HCT116 (cell line): ENCODE results near the gene CREB3L1.

Experiments used
- EGR1 ChIP-seq: IDR thresholded peaks from 2 replicates; pipeline ENCODE4 v1.6.1; 2012; ENCODE audit warnings: low read depth
- EZH2phosphoT487 ChIP-seq: fragments of 200-600 bp; IDR thresholded peaks from 2 replicates; pipeline ENCODE4 v1.6.1; 2018; ENCODE audit warnings: antibody characterized with exemption, borderline replicate concordance
- FOSL1 ChIP-seq: IDR thresholded peaks from 2 replicates; pipeline ENCODE4 v1.6.1; 2012; ENCODE audit warnings: low read depth
- JUND ChIP-seq: IDR thresholded peaks from 2 replicates; pipeline ENCODE4 v1.6.1; 2012
- MAX ChIP-seq: IDR thresholded peaks from 2 replicates; pipeline ENCODE4 v1.6.1; 2012
- POLR2A ChIP-seq: IDR thresholded peaks from 2 replicates; pipeline ENCODE4 v1.7.0; 2011; ENCODE audit warnings: borderline replicate concordance; ENCODE audit not compliant: insufficient read depth, insufficient read length; ENCODE audit errors: extremely low read depth
- POLR2AphosphoS5 ChIP-seq: IDR thresholded peaks from 2 replicates; pipeline ENCODE4 v1.6.1; 2011; ENCODE audit warnings: mild to moderate bottlenecking, low read depth, low read length, moderate library complexity
- RAD21 ChIP-seq: IDR thresholded peaks from 2 replicates; pipeline ENCODE4 v1.6.1; 2012; ENCODE audit warnings: low read depth, mild to moderate bottlenecking
- SP1 ChIP-seq: IDR thresholded peaks from 2 replicates; pipeline ENCODE4 v1.6.1; 2012; ENCODE audit warnings: low read depth
- TF ChIP-seq, protein P1 (sequence below), 3 experiments: fragments of 200-600 bp in 1 of 3; sonication (generic) in 1 of 3; IDR thresholded peaks in 2 of 3; conservative IDR thresholded peaks in 1 of 3; 2 replicates each; pipeline ENCODE4 v1.5.1; 2012 to 2017; ENCODE audit warnings: low read depth in 2 of 3, low read length in 2 of 3, antibody characterized with exemption in 1 of 3, borderline replicate concordance in 1 of 3, control low read depth in 1 of 3, mild to moderate bottlenecking in 1 of 3, mixed read lengths in 1 of 3, mixed run types in 1 of 3, moderate library complexity in 1 of 3; ENCODE audit not compliant: insufficient read depth in 1 of 3
- TF ChIP-seq, protein P2 (sequence below): IDR thresholded peaks from 2 replicates; pipeline ENCODE4 v1.6.1; 2012; ENCODE audit warnings: low read depth

DNA sequence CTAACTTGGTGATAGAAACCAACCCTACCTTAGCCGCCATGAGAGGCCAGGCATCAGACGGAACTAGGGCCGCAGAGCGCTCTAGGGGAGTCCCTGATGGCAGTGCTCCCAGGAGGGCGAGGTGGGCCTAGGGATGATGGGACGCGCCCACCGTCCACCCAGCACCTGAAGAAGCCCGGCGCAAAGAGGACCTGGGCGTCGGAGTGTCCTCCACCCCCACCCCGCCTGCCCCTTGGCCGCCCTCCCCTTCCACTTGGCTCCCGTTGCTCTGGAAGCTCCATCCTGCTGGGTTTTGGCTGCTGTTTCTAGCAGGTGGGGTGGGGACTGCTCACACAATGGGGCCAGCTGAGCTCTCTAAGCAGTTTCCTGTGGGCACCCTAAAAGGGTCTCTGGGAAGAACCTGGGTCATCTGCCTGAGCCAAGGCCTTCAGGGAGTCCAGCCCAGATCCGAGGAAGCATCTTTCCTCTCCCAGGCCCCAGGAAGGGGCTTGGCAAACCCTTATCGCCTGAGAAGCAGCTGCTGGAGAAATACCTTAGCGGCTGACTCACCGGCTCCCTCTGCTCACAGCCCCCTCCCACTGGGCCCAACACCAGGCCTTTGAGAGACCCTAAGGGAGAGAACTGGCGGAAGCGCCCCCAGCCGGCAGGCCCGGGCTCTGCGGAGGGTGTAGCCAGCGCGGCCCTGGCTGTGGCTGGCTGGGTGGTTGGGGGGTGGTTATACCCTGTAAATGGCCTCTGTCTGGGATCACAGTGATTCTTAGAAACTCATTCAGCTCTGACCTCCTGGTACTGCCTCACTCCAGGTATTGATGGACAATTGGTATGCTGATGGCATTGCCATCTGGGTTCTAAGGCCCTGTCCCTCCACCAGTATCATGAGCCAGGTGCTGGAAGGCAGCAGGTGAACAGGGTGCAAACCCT lies 19.3 kb downstream of the CREB3L1 start:
- TF ChIP-seq POLR2A (no peak), SP1 (no peak), POLR2AphosphoS5 (no peak), RAD21 (no peak), EGR1 (no peak), MAX (no peak), EZH2phosphoT487 (no peak), JUND (no peak), FOSL1 (no peak)
- TF ChIP-seq, protein P1, sequence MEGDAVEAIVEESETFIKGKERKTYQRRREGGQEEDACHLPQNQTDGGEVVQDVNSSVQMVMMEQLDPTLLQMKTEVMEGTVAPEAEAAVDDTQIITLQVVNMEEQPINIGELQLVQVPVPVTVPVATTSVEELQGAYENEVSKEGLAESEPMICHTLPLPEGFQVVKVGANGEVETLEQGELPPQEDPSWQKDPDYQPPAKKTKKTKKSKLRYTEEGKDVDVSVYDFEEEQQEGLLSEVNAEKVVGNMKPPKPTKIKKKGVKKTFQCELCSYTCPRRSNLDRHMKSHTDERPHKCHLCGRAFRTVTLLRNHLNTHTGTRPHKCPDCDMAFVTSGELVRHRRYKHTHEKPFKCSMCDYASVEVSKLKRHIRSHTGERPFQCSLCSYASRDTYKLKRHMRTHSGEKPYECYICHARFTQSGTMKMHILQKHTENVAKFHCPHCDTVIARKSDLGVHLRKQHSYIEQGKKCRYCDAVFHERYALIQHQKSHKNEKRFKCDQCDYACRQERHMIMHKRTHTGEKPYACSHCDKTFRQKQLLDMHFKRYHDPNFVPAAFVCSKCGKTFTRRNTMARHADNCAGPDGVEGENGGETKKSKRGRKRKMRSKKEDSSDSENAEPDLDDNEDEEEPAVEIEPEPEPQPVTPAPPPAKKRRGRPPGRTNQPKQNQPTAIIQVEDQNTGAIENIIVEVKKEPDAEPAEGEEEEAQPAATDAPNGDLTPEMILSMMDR (IDR thresholded peaks at IDR 0.05 in 2 of 3, conservative IDR thresholded peaks at IDR 0.05 in 1 of 3; ENCODE audit: borderline replicate concordance in 1 of 3, insufficient read depth in 1 of 3, low read depth in 2 of 3, low read length in 2 of 3): no peak
- TF ChIP-seq, protein P2, sequence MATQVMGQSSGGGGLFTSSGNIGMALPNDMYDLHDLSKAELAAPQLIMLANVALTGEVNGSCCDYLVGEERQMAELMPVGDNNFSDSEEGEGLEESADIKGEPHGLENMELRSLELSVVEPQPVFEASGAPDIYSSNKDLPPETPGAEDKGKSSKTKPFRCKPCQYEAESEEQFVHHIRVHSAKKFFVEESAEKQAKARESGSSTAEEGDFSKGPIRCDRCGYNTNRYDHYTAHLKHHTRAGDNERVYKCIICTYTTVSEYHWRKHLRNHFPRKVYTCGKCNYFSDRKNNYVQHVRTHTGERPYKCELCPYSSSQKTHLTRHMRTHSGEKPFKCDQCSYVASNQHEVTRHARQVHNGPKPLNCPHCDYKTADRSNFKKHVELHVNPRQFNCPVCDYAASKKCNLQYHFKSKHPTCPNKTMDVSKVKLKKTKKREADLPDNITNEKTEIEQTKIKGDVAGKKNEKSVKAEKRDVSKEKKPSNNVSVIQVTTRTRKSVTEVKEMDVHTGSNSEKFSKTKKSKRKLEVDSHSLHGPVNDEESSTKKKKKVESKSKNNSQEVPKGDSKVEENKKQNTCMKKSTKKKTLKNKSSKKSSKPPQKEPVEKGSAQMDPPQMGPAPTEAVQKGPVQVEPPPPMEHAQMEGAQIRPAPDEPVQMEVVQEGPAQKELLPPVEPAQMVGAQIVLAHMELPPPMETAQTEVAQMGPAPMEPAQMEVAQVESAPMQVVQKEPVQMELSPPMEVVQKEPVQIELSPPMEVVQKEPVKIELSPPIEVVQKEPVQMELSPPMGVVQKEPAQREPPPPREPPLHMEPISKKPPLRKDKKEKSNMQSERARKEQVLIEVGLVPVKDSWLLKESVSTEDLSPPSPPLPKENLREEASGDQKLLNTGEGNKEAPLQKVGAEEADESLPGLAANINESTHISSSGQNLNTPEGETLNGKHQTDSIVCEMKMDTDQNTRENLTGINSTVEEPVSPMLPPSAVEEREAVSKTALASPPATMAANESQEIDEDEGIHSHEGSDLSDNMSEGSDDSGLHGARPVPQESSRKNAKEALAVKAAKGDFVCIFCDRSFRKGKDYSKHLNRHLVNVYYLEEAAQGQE: no peak
